NB4 (cell line): ENCODE measurements around the gene PDC.

Experiments used
- MYC ChIP-seq: IDR thresholded peaks from 2 replicates; pipeline ENCODE4 v1.6.1; 2011; ENCODE audit warnings: low read depth, low read length
- POLR2A ChIP-seq: IDR thresholded peaks from 2 replicates; pipeline ENCODE4 v1.6.1; 2011; ENCODE audit warnings: mild to moderate bottlenecking; ENCODE audit not compliant: insufficient read length; ENCODE audit errors: extremely low read depth
- TF ChIP-seq, protein P1 (sequence below): IDR thresholded peaks from one replicate; pipeline ENCODE4 v1.5.1; 2012; ENCODE audit warnings: low read depth, low read length

DNA sequence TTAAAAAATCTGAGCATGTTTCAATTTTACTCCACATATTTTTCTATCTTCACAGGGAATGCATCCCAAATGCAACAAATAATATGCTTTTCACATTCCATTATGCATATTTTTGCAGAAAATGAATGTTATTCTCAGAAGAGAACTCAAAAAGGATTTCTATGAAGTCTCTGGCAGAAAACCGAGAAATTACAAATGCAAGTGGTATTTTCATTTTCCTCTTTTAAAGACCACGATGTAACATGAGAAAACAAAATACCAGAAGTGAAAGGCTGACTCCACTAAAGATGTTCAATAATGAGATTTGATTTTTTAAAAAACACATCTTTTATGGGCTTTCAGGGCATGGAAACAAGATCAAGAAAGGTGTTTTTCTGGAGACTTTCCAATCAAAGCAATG lies 5.0 kb upstream of the PDC start:
- TF ChIP-seq, protein P1, sequence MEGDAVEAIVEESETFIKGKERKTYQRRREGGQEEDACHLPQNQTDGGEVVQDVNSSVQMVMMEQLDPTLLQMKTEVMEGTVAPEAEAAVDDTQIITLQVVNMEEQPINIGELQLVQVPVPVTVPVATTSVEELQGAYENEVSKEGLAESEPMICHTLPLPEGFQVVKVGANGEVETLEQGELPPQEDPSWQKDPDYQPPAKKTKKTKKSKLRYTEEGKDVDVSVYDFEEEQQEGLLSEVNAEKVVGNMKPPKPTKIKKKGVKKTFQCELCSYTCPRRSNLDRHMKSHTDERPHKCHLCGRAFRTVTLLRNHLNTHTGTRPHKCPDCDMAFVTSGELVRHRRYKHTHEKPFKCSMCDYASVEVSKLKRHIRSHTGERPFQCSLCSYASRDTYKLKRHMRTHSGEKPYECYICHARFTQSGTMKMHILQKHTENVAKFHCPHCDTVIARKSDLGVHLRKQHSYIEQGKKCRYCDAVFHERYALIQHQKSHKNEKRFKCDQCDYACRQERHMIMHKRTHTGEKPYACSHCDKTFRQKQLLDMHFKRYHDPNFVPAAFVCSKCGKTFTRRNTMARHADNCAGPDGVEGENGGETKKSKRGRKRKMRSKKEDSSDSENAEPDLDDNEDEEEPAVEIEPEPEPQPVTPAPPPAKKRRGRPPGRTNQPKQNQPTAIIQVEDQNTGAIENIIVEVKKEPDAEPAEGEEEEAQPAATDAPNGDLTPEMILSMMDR: no peak
- TF ChIP-seq MYC: no peak
- no peak for TF ChIP-seq POLR2A
